HCT116 (cell line): ENCODE results near the gene MBNL2. TPM values are rescaled to one million over a fixed set of nuclear protein-coding genes. Genes with fewer than 3 reads are reported as not detected.

ENCODE experiments used
- ATAC-seq: fragments of 200-7000 bp; cut with Tn5 transposase; 2 replicates; pipeline ENCODE4 v1.9.1; 2020; ENCODE audit warnings: mild to moderate bottlenecking, moderate library complexity
- BruUV-seq: library from RNA; stranded (reverse); fragments of 400-500 nt; replicated peaks from 2 replicates; lab custom pipeline; 2021; lab: Mats Ljungman, UMichigan
- CTCF ChIA-PET: fragments of 300-600 bp; sonication (Branson Sonifier 250); formaldehyde crosslinking; loops from one replicate; lab custom pipeline; 2021; ENCODE audit warnings: antibody characterized with exemption; lab: Charles Lee
- POLR2A ChIA-PET: fragments of 300-600, 350-600 bp; sonication (Branson Sonifier 250); formaldehyde crosslinking; loops from one replicate; lab custom pipeline; 2021; ENCODE audit warnings: antibody characterized with exemption; lab: Charles Lee
- RAD21 ChIA-PET, 2 experiments: fragments of 300-600 bp; sonication (Branson Sonifier 250); formaldehyde crosslinking; loops; one replicate each; lab custom pipeline; 2023; ENCODE audit warnings: low total read pairs in 2 of 2; ENCODE audit not compliant: uncharacterized antibody in 2 of 2, unreplicated experiment in 2 of 2, low non-redundant PET in 1 of 2; lab: Charles Lee
- DNase-seq: peaks from one replicate; pipeline ENCODE4 v3.0.0-alpha.2; 2010; ENCODE audit warnings: low read depth, low spot score
- H2AFZ ChIP-seq: fragments of 200-600 bp; shearing (Covaris generic), sonication (generic); 2 replicates; pipeline ENCODE4 v1.6.1; 2017; ENCODE audit warnings: low read depth, mixed run types, mixed read lengths, antibody characterized with exemption, low read length; ENCODE audit not compliant: poor library complexity, severe bottlenecking
- H3K27ac ChIP-seq: 2 replicates; pipeline ENCODE4 v1.5.1; 2012; ENCODE audit warnings: low read depth, low read length
- H3K27me3 ChIP-seq: fragments of 200-600 bp; sonication (generic); 2 replicates; pipeline ENCODE4 v1.6.1; 2016; ENCODE audit warnings: mixed run types, low read length, mixed read lengths; ENCODE audit not compliant: insufficient read depth
- H3K36me3 ChIP-seq, 2 experiments: fragments of 200-500 bp in 1 of 2; fragments of 200-600 bp in 1 of 2; sonication (Bioruptor generic) in 1 of 2; sonication (generic) in 1 of 2; 2 replicates each; pipeline versions ENCODE4 v1.5.1 to v1.6.1; 2014 to 2016; ENCODE audit warnings: low read length in 2 of 2, inconsistent platforms in 1 of 2, mixed read lengths in 1 of 2, mixed run types in 1 of 2; ENCODE audit not compliant: insufficient read depth in 2 of 2, control insufficient read depth in 1 of 2
- H3K4me1 ChIP-seq, 2 experiments: fragments of 200-600 bp in 1 of 2; sonication (generic) in 1 of 2; 2 replicates each; pipeline versions ENCODE4 v1.5.1 to v1.6.1; 2012 to 2017; ENCODE audit warnings: low read length in 2 of 2, inconsistent platforms in 1 of 2, mild to moderate bottlenecking in 1 of 2, mixed read lengths in 1 of 2, mixed run types in 1 of 2, moderate library complexity in 1 of 2; ENCODE audit not compliant: insufficient read depth in 2 of 2, control insufficient read depth in 1 of 2
- H3K4me2 ChIP-seq: fragments of 200-600 bp; sonication (generic); 2 replicates; pipeline ENCODE4 v1.6.1; 2017; ENCODE audit warnings: mixed run types, low read length, mixed read lengths
- H3K4me3 ChIP-seq, 2 experiments: fragments of 200-600 bp in 1 of 2; sonication (generic) in 1 of 2; replicated peaks in 1 of 2; 2 replicates each; pipeline ENCODE4 v1.5.1; 2011 to 2016; ENCODE audit warnings: low read length in 2 of 2, control low read depth in 1 of 2, low read depth in 1 of 2, mild to moderate bottlenecking in 1 of 2, mixed read lengths in 1 of 2, mixed run types in 1 of 2
- H3K79me2 ChIP-seq: fragments of 200-600 bp; sonication (generic); 2 replicates; pipeline ENCODE4 v1.6.1; 2017; ENCODE audit warnings: mild to moderate bottlenecking, mixed run types, low read length, moderate library complexity, mixed read lengths; ENCODE audit not compliant: insufficient read depth
- H3K9ac ChIP-seq: fragments of 200-600 bp; sonication (generic); 2 replicates; pipeline ENCODE4 v1.6.1; 2016; ENCODE audit warnings: low read length, mixed read lengths
- H3K9me2 ChIP-seq: fragments of 200-600 bp; sonication (generic), shearing (Covaris generic); 2 replicates; pipeline ENCODE4 v1.6.1; 2017; ENCODE audit warnings: mixed run types, mild to moderate bottlenecking, moderate library complexity; ENCODE audit not compliant: insufficient read depth
- H3K9me3 ChIP-seq, 2 experiments: fragments of 200-500 bp in 1 of 2; fragments of 200-600 bp in 1 of 2; sonication (Bioruptor generic) in 1 of 2; sonication (generic) in 1 of 2; 2 replicates each; pipeline ENCODE4 v1.6.1; 2014 to 2017; ENCODE audit warnings: low read length in 2 of 2, mixed read lengths in 2 of 2, inconsistent platforms in 1 of 2, low read depth in 1 of 2, mild to moderate bottlenecking in 1 of 2, mixed run types in 1 of 2, moderate library complexity in 1 of 2; ENCODE audit not compliant: control insufficient read depth in 1 of 2, insufficient read depth in 1 of 2
- H4K20me1 ChIP-seq: fragments of 200-600 bp; sonication (generic), shearing (Covaris generic); 2 replicates; pipeline ENCODE4 v1.6.1; 2017; ENCODE audit warnings: mixed run types, mild to moderate bottlenecking, moderate library complexity; ENCODE audit not compliant: insufficient read depth
- EGR1 ChIP-seq: IDR thresholded peaks from 2 replicates; pipeline ENCODE4 v1.6.1; 2012; ENCODE audit warnings: low read depth
- EZH2phosphoT487 ChIP-seq: fragments of 200-600 bp; IDR thresholded peaks from 2 replicates; pipeline ENCODE4 v1.6.1; 2018; ENCODE audit warnings: antibody characterized with exemption, borderline replicate concordance
- SIN3A ChIP-seq: IDR thresholded peaks from 2 replicates; pipeline ENCODE4 v1.6.1; 2012; ENCODE audit warnings: low read depth
- SRF ChIP-seq: IDR thresholded peaks from 2 replicates; pipeline ENCODE4 v1.6.1; 2012; ENCODE audit warnings: low read depth
- ZNF274 ChIP-seq: fragments of 200-500 bp; sonication (Bioruptor generic); IDR thresholded peaks from 2 replicates; pipeline ENCODE4 v1.6.1; 2014; ENCODE audit warnings: mild to moderate bottlenecking, low read depth, low read length, inconsistent platforms
- intact Hi-C: fragments of 100-400 bp; cut with micrococcal nuclease; formaldehyde crosslinking; loops from 2 replicates; pipeline ENCODE4 v1.10.0; 2022
- total RNA-seq: library from RNA; stranded (reverse); gene quantifications from one replicate; pipeline ENCODE4 v1.2.1, GENCODE V29; 2021; ENCODE audit not compliant: unreplicated experiment
- TF ChIP-seq, protein P1 (sequence below): IDR thresholded peaks from 2 replicates; pipeline ENCODE4 v1.6.1; 2012; ENCODE audit warnings: low read depth
- TF ChIP-seq, protein P2 (sequence below): IDR thresholded peaks from 2 replicates; pipeline ENCODE4 v1.6.1; 2012

Gene MBNL2
- total RNA-seq, 1 experiment from 2014 or later: 73.9 TPM

DNA sequence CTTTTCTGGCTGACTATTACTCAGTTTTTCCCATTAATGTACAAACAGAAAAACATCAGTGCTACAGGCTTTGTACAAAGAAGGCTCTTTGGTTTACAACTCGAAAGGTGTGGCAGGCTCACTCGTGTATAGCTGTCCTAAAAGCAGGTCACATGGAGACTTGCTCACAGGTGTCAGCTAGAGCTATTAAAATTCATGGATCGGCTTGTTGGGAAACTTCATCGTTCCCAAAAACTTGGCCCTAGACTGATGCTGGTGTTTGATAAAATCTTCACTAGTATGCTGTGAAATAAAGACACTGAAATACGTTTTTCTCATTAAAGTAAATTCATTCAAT, 64.9 kb downstream of the MBNL2 start:
- CTCF ChIA-PET: interaction anchor here (0.6 kb wide), 1 partner anchor 34 kb away, joined by 4 read pairs; no protein-coding TSS in a partner anchor

More for the DNA sequence above, 64.9 kb downstream of the MBNL2 start:
- Histone ChIP-seq H3K4me2 (no peak overlapping the region), H3K9me2 (no peaks in the 10 kb centered on the region), H3K4me1 (peaks cover 18 to 28% of the 10 kb centered on the region in 2 experiments), H3K27me3 (no peaks in the 10 kb centered on the region), H3K79me2 (peaks cover 56% of the 10 kb centered on the region), H3K36me3 (no peaks in the 10 kb centered on the region), H3K9me3 (no peaks in the 10 kb centered on the region), H3K27ac (no peak overlapping the region), H3K4me3 (no peak overlapping the region), H2AFZ (no peak overlapping the region), H3K9ac (no peak overlapping the region), H4K20me1 (no peaks in the 10 kb centered on the region)
- intact Hi-C loops: no loop called here
- TF ChIP-seq SIN3A (no peak), ZNF274 (no peak), SRF (no peak), EGR1 (no peak), EZH2phosphoT487 (no peak)
- TF ChIP-seq, protein P1, sequence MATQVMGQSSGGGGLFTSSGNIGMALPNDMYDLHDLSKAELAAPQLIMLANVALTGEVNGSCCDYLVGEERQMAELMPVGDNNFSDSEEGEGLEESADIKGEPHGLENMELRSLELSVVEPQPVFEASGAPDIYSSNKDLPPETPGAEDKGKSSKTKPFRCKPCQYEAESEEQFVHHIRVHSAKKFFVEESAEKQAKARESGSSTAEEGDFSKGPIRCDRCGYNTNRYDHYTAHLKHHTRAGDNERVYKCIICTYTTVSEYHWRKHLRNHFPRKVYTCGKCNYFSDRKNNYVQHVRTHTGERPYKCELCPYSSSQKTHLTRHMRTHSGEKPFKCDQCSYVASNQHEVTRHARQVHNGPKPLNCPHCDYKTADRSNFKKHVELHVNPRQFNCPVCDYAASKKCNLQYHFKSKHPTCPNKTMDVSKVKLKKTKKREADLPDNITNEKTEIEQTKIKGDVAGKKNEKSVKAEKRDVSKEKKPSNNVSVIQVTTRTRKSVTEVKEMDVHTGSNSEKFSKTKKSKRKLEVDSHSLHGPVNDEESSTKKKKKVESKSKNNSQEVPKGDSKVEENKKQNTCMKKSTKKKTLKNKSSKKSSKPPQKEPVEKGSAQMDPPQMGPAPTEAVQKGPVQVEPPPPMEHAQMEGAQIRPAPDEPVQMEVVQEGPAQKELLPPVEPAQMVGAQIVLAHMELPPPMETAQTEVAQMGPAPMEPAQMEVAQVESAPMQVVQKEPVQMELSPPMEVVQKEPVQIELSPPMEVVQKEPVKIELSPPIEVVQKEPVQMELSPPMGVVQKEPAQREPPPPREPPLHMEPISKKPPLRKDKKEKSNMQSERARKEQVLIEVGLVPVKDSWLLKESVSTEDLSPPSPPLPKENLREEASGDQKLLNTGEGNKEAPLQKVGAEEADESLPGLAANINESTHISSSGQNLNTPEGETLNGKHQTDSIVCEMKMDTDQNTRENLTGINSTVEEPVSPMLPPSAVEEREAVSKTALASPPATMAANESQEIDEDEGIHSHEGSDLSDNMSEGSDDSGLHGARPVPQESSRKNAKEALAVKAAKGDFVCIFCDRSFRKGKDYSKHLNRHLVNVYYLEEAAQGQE: no peak
- TF ChIP-seq, protein P2, sequence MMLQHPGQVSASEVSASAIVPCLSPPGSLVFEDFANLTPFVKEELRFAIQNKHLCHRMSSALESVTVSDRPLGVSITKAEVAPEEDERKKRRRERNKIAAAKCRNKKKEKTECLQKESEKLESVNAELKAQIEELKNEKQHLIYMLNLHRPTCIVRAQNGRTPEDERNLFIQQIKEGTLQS: no peak
- DNase-seq (no peak), ATAC-seq (no peak)
- RAD21 ChIA-PET: no interaction called here
- POLR2A ChIA-PET: no interaction called here
- BruUV-seq: no TSS peak
